Erythroblast (primary cell): Measurements from ENCODE around the gene BRCC3.

ENCODE experiments used
- GATA1 ChIP-seq: IDR thresholded peaks from 2 replicates; pipeline ENCODE4 v1.6.1; 2011; ENCODE audit warnings: low read depth, mild to moderate bottlenecking, control low read depth, low read length, moderate library complexity
- POLR2A ChIP-seq: IDR thresholded peaks from 2 replicates; pipeline ENCODE4 v1.6.1; 2011; ENCODE audit warnings: mild to moderate bottlenecking, low read length

DNA sequence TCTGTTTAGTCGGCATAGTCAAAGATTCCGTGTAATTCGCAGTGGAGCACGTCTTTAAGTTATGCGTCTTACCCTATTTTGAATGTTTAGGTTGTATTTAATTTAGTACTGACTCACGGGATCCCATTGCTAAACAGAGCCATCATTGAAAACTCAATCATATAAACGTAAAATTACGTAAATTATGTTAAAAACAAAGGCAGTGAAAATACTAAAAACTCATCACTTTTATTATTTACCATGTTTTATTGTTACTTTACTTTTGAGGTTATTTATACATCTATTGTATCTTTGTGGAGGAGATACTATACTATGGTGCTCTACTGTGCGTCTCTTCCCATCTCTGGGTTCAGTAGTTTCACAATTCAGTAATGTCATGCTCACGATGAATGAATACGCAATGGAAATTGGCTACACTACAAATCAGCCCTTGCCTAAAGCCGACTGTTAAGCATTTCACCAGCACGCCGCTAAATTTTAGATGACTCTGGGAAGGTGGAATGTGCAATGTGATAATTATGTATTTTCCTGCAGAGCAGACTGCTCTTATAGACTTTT, 43.7 kb upstream of the BRCC3 start:
- TF ChIP-seq POLR2A (peak; percentile 73), GATA1 (no peak)
